HepG2 (cell line): ENCODE measurements around the gene PRKCE. TPM values are rescaled to one million over a fixed set of nuclear protein-coding genes. Genes with fewer than 3 reads are reported as not detected.

Source experiments
- ATAC-seq: fragments of 200-7000 bp; cut with Tn5 transposase; 3 replicates; pipeline ENCODE4 v1.9.1; 2020; ENCODE audit warnings: mild to moderate bottlenecking, moderate library complexity
- BruUV-seq: library from RNA; stranded (reverse); fragments of 400-500 nt; replicated peaks from 2 replicates; lab custom pipeline; 2021; lab: Mats Ljungman, UMichigan
- CTCF ChIA-PET: fragments of 300-600 bp; formaldehyde crosslinking; extraction: SDS; loops from one replicate; lab custom pipeline; 2021; ENCODE audit warnings: low total read pairs, inconsistent platforms, low intra/inter-chr PET ratio; lab: Yijun Ruan, JAX
- POLR2A ChIA-PET: fragments of 350-600 bp; sonication (Branson Sonifier 250); formaldehyde crosslinking; loops from one replicate; lab custom pipeline; 2020; ENCODE audit warnings: antibody characterized with exemption, inconsistent platforms; lab: Yijun Ruan, JAX
- DNase-seq: peaks from one replicate; pipeline ENCODE4 v3.0.0-alpha.2; 2015; ENCODE audit warnings: low spot score
- FAIRE-seq: peaks from 3 replicates; lab custom pipeline; 2011; peaks lifted over from hg19 to GRCh38; lab: Jason Lieb, UNC
- H2AFZ ChIP-seq: one replicate; pipeline ENCODE4 v1.6.1; 2011; ENCODE audit warnings: low read length, inconsistent platforms
- H3K27ac ChIP-seq: fragments of 300-600 bp; 3 replicates; pipeline ENCODE4 v1.8.0; 2011; ENCODE audit warnings: mixed run types, mild to moderate bottlenecking, mixed read lengths, low read length, inconsistent platforms; ENCODE audit not compliant: insufficient read depth; ENCODE audit errors: extremely low read length
- H3K27me3 ChIP-seq, 2 experiments: fragments of 200-600 bp in 1 of 2; 2 replicates in 1 of 2; 3 replicates in 1 of 2; pipeline versions ENCODE4 v1.6.0 to v1.8.0; 2011; ENCODE audit warnings: low read length in 2 of 2, mild to moderate bottlenecking in 2 of 2, moderate library complexity in 2 of 2, inconsistent platforms in 1 of 2; ENCODE audit not compliant: insufficient read depth in 2 of 2, control insufficient read depth in 1 of 2
- H3K36me3 ChIP-seq, 2 experiments: fragments of 200-600 bp in 1 of 2; replicated peaks in 1 of 2; 2 replicates in 1 of 2; 3 replicates in 1 of 2; pipeline versions ENCODE4 v1.5.1 to v1.8.0; 2011; ENCODE audit warnings: low read length in 2 of 2, inconsistent platforms in 1 of 2; ENCODE audit not compliant: insufficient read depth in 2 of 2, control insufficient read depth in 1 of 2
- H3K4me1 ChIP-seq: 2 replicates; pipeline ENCODE4 v1.5.1; 2012; ENCODE audit warnings: low read length, inconsistent platforms; ENCODE audit not compliant: insufficient read depth
- H3K4me2 ChIP-seq: 2 replicates; pipeline ENCODE4 v1.6.0; 2011; ENCODE audit warnings: low read depth, low read length, inconsistent platforms
- H3K4me3 ChIP-seq, 3 experiments: fragments of 200-600 bp in 1 of 3; sonication (generic), shearing (Covaris generic) in 1 of 3; replicated peaks in 1 of 3; 2 replicates each; pipeline ENCODE4 v1.5.1; 2011 to 2016; ENCODE audit warnings: low read length in 3 of 3, inconsistent platforms in 2 of 3, low read depth in 2 of 3, mild to moderate bottlenecking in 2 of 3, control low read depth in 1 of 3, mixed read lengths in 1 of 3; ENCODE audit not compliant: insufficient read depth in 1 of 3
- H3K79me2 ChIP-seq: one replicate; pipeline ENCODE4 v1.6.1; 2011; ENCODE audit warnings: low read length, inconsistent platforms; ENCODE audit not compliant: insufficient read depth
- H3K9ac ChIP-seq: 2 replicates; pipeline ENCODE4 v1.6.0; 2011; ENCODE audit warnings: mild to moderate bottlenecking, low read depth, low read length, inconsistent platforms; ENCODE audit not compliant: insufficient read depth
- H3K9me3 ChIP-seq: 2 replicates; pipeline ENCODE4 v1.5.1; 2012; ENCODE audit warnings: mild to moderate bottlenecking, low read length
- H4K20me1 ChIP-seq: 2 replicates; pipeline ENCODE4 v1.6.0; 2011; ENCODE audit warnings: inconsistent platforms, mild to moderate bottlenecking, low read length, moderate library complexity; ENCODE audit not compliant: insufficient read depth
- ETV5 ChIP-seq: IDR thresholded peaks from 2 replicates; pipeline ENCODE4 v1.6.1; 2018; ENCODE audit warnings: missing biosample characterization, missing genetic modification reagents, inconsistent platforms, borderline replicate concordance
- HDAC2 ChIP-seq: sonication (generic); formaldehyde crosslinking; IDR thresholded peaks from 2 replicates; pipeline ENCODE4 v1.4.0; 2020; ENCODE audit warnings: missing genetic modification reagents
- HNRNPL ChIP-seq: fragments of 200-400 bp; formaldehyde crosslinking; IDR thresholded peaks from 2 replicates; pipeline ENCODE4 v1.6.1; 2017; ENCODE audit warnings: mild to moderate bottlenecking, low read depth, low read length
- SP5 ChIP-seq: IDR thresholded peaks from 2 replicates; pipeline ENCODE4 v1.6.1; 2016; ENCODE audit warnings: low read depth, borderline replicate concordance
- TEAD3 ChIP-seq: optimal IDR thresholded peaks from 2 replicates; pipeline ENCODE3; 2016; ENCODE audit warnings: borderline replicate concordance
- ZBTB40 ChIP-seq, 2 experiments: fragments of 450-650 bp in 1 of 2; sonication (generic) in 1 of 2; formaldehyde crosslinking in 1 of 2; IDR thresholded peaks; 2 replicates each; pipeline versions ENCODE4 v1.6.1 to v1.8.0; 2016 to 2022; ENCODE audit warnings: antibody characterized with exemption in 1 of 2, mild to moderate bottlenecking in 1 of 2, missing genetic modification reagents in 1 of 2
- WGBS: methylation state at CpG from one replicate; pipeline ENCODE4 v1.1.6; 2017; ENCODE audit warnings: low lambda C conversion rate; 5-methylcytosine and 5-hydroxymethylcytosine counted together
- in situ Hi-C: cut with HindIII; loops from 2 replicates; pipeline ENCODE4 v1.10.0; 2017; ENCODE audit warnings: low pct_unique_long_range_greater_than_20kb; ENCODE audit not compliant: extremely low pct_ligation_motif_present
- intact Hi-C: fragments of 100-400 bp; cut with micrococcal nuclease; formaldehyde crosslinking; loops from one replicate; pipeline ENCODE4 v1.10.0; 2022; ENCODE audit not compliant: unreplicated experiment
- polyA plus RNA-seq, 8 experiments: library from polyadenylated mRNA; depleted of rRNA in 3 of 8; stranded (reverse) in 7 of 8; unstranded in 1 of 8; fragments of >200 nt; fragmentation: Illumina TruSeq in 4 of 8; extraction: Trizol in 4 of 8; gene quantifications; 2 replicates each; pipeline versions ENCODE4 v1.2.1 to v1.2.3, GENCODE V29; 2011 to 2016; ENCODE audit warnings: low read depth in 4 of 8, missing spikeins in 1 of 8, mixed read lengths in 1 of 8; ENCODE audit not compliant: insufficient read depth in 1 of 8
- total RNA-seq, 5 experiments: library from RNA; depleted of rRNA; stranded (reverse); fragments of >200 nt; fragmentation: Illumina TruSeq; extraction: Trizol; gene quantifications; 2 replicates each; pipeline ENCODE4 v1.2.3, GENCODE V29; 2016; ENCODE audit warnings: low read depth in 1 of 5
- TF ChIP-seq, protein P1 (sequence below): sonication (generic); formaldehyde crosslinking; IDR thresholded peaks from 2 replicates; pipeline ENCODE4 v1.4.0; 2020; ENCODE audit warnings: missing genetic modification reagents
- TF ChIP-seq, protein P2 (sequence below), 2 experiments: IDR thresholded peaks; 2 replicates each; pipeline ENCODE4 v1.6.1; 2011 to 2012; ENCODE audit warnings: low read length in 2 of 2, borderline replicate concordance in 1 of 2, low read depth in 1 of 2, mild to moderate bottlenecking in 1 of 2, moderate library complexity in 1 of 2

The PRKCE gene
- total and polyA plus RNA-seq, 2 of the 13 experiments (the other 11 are each of a cell fraction or from before 2014, with no cell fraction given), result 1.0 to 3.9 TPM

DNA sequence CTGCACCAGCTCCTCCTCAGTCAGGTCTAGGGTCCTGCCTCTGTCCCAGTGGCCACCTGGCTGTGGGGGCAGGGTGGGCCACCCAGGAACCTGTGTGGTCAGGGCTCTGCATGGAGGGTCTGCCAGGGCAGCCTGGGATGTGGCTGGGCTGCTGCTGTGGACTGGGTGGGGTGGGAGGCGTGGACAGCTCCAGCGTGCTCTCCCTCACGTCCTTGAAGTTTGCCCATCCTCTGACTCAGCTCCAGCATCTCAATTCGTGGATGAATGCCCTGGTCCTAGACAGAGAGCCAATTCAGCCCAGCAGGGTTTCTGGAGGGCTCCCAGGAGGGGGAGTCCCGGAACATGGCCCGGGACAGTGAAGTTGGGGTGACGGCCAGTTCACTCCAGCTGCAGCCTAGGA lies 581.4 kb downstream of the PRKCE start:
- in situ Hi-C loops (no loop called here), intact Hi-C loops (no loop called here)
- H3K4me1 ChIP-seq, result peaks cover 79% of the 10 kb centered on the region
- H3K27me3 ChIP-seq, result peaks cover 0 to 12% of the 10 kb centered on the region in 2 experiments; a peak in 4 of 5 replicates
- H3K9ac ChIP-seq, result no peak overlapping the region
- POLR2A ChIA-PET, result interaction anchor here (0.9 kb wide), 1 partner anchor 59 kb away, joined by 3 read pairs; no protein-coding TSS in a partner anchor
- CTCF ChIA-PET, result no interaction called here
- H3K79me2 ChIP-seq, result no peaks in the 10 kb centered on the region
- H3K27ac ChIP-seq, result no peak overlapping the region
- DNase-seq (peak; percentile 33), FAIRE-seq (no peak), ATAC-seq (peak; percentile 23)
- 4% methylated on average over 4 of the region's 7 CpGs for WGBS
- H3K4me3 ChIP-seq, result peak overlapping the region in 1 of 3 experiments; percentile 5; a peak in 1 of 6 replicates
- no peak overlapping the region for H3K4me2 ChIP-seq
- H3K36me3 ChIP-seq, result no peaks in the 10 kb centered on the region
- H4K20me1 ChIP-seq, result no peaks in the 10 kb centered on the region
- no TSS peak for BruUV-seq
- no peaks in the 10 kb centered on the region for H3K9me3 ChIP-seq
- no peak overlapping the region for H2AFZ ChIP-seq
- TF ChIP-seq HNRNPL (0 out of 2 replicates have a peak, but pooled peaks have one; percentile 65), TEAD3 (CRISPR knock-in tag) (peak; percentile 20), HDAC2 (CRISPR knock-in tag) (peak; percentile 35; the same call in 1 of the 2 replicates), ETV5 (CRISPR knock-in tag) (peak; percentile 46; the same call in 1 of the 2 replicates), ZBTB40 (IDR thresholded peaks at IDR 0.05) (no peak), ZBTB40 (CRISPR knock-in tag; IDR thresholded peaks at IDR 0.05) (0 out of 2 replicates have a peak, but pooled peaks have one; percentile 14), SP5 (CRISPR knock-in tag) (no peak)
- TF ChIP-seq, protein P1, sequence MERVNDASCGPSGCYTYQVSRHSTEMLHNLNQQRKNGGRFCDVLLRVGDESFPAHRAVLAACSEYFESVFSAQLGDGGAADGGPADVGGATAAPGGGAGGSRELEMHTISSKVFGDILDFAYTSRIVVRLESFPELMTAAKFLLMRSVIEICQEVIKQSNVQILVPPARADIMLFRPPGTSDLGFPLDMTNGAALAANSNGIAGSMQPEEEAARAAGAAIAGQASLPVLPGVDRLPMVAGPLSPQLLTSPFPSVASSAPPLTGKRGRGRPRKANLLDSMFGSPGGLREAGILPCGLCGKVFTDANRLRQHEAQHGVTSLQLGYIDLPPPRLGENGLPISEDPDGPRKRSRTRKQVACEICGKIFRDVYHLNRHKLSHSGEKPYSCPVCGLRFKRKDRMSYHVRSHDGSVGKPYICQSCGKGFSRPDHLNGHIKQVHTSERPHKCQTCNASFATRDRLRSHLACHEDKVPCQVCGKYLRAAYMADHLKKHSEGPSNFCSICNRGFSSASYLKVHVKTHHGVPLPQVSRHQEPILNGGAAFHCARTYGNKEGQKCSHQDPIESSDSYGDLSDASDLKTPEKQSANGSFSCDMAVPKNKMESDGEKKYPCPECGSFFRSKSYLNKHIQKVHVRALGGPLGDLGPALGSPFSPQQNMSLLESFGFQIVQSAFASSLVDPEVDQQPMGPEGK (CRISPR knock-in tag), result no peak
- TF ChIP-seq, protein P2, sequence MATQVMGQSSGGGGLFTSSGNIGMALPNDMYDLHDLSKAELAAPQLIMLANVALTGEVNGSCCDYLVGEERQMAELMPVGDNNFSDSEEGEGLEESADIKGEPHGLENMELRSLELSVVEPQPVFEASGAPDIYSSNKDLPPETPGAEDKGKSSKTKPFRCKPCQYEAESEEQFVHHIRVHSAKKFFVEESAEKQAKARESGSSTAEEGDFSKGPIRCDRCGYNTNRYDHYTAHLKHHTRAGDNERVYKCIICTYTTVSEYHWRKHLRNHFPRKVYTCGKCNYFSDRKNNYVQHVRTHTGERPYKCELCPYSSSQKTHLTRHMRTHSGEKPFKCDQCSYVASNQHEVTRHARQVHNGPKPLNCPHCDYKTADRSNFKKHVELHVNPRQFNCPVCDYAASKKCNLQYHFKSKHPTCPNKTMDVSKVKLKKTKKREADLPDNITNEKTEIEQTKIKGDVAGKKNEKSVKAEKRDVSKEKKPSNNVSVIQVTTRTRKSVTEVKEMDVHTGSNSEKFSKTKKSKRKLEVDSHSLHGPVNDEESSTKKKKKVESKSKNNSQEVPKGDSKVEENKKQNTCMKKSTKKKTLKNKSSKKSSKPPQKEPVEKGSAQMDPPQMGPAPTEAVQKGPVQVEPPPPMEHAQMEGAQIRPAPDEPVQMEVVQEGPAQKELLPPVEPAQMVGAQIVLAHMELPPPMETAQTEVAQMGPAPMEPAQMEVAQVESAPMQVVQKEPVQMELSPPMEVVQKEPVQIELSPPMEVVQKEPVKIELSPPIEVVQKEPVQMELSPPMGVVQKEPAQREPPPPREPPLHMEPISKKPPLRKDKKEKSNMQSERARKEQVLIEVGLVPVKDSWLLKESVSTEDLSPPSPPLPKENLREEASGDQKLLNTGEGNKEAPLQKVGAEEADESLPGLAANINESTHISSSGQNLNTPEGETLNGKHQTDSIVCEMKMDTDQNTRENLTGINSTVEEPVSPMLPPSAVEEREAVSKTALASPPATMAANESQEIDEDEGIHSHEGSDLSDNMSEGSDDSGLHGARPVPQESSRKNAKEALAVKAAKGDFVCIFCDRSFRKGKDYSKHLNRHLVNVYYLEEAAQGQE (IDR thresholded peaks at IDR 0.05; ENCODE audit: borderline replicate concordance in 1 of 2, low read depth in 1 of 2, low read length in 2 of 2), result peak in 1 of 2 experiments; percentile 46; a peak in 3 of 4 replicates
